Measurements from ENCODE around the gene HDAC7. TPM values are rescaled to one million over a fixed set of nuclear protein-coding genes. Genes with fewer than 3 reads are reported as not detected.

The HDAC7 gene
- total RNA-seq, 1 donor from 2014 or later: 67.9 TPM

DNA sequence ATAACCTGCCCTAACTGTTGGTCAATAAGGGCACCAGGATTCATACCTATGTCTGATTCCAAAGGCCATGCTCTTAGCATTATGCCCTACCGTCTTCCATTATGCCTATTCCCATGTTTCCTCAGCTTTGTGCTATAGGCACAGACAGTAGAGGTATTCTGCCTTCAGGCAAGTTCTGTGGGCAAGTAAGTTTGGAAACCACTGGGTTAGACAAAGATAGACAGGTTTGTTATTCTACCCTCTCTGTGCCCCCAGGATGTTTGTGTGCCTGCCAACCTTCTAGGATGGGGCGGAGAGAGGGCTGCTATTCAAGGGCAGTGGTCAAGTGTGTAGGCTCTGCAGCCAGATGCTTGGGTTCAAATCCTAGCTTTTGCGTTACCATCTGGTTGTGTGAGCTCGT lies 65.6 kb downstream of the HDAC7 start:
- Mint-ChIP-seq H3K4me1 (ENCODE audit: low read depth, unreplicated experiment) (no peaks in the 10 kb centered on the region), H3K27me3 (ENCODE audit: unreplicated experiment) (peaks cover 4% of the 10 kb centered on the region), H3K27ac (ENCODE audit: unreplicated experiment) (no peak overlapping the region), H3K4me3 (ENCODE audit: unreplicated experiment) (no peak overlapping the region), H3K36me3 (ENCODE audit: unreplicated experiment) (no peaks in the 10 kb centered on the region), H3K9me3 (ENCODE audit: unreplicated experiment) (peaks cover 4% of the 10 kb centered on the region)
- no peak for DNase-seq
- TF ChIP-seq, protein P1, sequence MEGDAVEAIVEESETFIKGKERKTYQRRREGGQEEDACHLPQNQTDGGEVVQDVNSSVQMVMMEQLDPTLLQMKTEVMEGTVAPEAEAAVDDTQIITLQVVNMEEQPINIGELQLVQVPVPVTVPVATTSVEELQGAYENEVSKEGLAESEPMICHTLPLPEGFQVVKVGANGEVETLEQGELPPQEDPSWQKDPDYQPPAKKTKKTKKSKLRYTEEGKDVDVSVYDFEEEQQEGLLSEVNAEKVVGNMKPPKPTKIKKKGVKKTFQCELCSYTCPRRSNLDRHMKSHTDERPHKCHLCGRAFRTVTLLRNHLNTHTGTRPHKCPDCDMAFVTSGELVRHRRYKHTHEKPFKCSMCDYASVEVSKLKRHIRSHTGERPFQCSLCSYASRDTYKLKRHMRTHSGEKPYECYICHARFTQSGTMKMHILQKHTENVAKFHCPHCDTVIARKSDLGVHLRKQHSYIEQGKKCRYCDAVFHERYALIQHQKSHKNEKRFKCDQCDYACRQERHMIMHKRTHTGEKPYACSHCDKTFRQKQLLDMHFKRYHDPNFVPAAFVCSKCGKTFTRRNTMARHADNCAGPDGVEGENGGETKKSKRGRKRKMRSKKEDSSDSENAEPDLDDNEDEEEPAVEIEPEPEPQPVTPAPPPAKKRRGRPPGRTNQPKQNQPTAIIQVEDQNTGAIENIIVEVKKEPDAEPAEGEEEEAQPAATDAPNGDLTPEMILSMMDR (IDR thresholded peaks at IDR 0.05; ENCODE audit: partially characterized antibody, unreplicated experiment): no peak

DNA sequence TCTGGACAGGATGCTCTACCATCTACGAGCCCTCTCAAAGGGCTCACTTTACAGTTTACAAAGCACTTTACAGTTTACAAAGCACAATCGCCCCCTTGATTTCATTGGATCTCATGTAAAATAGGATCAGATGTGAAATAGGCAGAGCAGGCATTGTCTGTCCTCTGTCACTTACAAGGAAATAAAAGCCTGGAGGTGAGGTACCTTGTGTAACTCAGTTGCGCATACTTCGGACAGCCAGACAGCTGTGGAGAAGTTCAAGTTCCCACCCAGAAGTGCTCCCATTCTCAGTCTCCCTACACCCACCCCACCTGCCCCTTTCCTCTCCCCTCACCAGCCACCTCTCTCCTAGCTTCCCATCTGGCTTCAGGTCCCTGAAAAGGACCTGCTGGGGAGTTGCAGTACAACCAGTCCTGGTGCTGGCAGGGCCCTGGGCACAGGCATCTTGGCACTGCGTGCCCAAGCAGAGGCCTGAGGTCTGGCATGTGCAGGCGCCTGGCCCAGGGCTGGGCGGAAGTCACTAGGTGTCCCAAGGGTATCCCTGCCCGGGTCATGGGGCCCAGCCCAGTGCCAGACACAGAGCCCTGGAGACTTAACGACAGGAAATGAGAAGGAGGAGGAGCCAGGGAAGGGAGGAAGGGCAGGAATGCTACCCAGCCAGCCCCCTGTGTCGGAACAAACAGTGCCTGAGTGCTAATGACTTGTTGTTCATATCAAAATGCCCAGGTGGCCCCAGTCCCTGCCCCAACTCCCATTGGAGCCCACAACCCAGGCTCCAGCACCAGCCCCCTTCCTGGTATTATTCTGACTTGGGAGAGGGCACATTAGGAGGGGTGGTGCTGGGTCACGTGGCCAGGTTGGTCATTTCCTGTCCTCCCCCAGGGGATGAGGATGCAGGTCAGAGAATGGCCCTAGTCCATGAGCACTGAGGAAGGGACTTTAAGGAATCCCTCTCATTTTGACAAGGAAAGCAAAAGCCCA lies 66.4 kb downstream of the HDAC7 start:
- H3K9me3 Mint-ChIP-seq (ENCODE audit: unreplicated experiment): peaks cover 4% of the 10 kb centered on the region
- no peaks in the 10 kb centered on the region for H3K4me1 Mint-ChIP-seq (ENCODE audit: low read depth, unreplicated experiment)
- TF ChIP-seq, protein P1 (IDR thresholded peaks at IDR 0.05; ENCODE audit: partially characterized antibody, unreplicated experiment): no peak
- DNase-seq: no peak
- no peak overlapping the region for H3K27ac Mint-ChIP-seq (ENCODE audit: unreplicated experiment)
- no peaks in the 10 kb centered on the region for H3K36me3 Mint-ChIP-seq (ENCODE audit: unreplicated experiment)
- H3K4me3 Mint-ChIP-seq (ENCODE audit: unreplicated experiment): no peak overlapping the region
- peaks cover 6% of the 10 kb centered on the region for H3K27me3 Mint-ChIP-seq (ENCODE audit: unreplicated experiment)

DNA sequence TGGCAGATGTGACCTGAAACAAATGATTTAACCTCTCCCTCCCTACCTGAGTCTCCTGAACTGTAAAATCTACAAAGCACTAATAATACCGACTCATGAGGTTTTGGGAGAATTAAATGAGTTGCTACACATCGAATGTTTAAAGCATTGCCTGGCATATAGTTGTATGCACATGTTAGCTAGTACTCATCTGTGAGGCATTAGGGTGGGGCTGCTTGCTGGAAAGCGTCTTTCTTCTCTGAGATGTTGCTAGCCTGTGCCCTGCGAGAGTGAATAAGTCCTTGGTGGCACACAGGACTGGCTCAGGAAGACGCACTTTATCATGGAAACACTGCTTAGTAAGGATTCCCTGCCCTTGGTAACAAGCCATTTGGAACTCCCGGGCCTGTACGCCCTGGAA lies 67.2 kb downstream of the HDAC7 start:
- Mint-ChIP-seq H3K4me3 (ENCODE audit: unreplicated experiment) (no peak overlapping the region), H3K4me1 (ENCODE audit: low read depth, unreplicated experiment) (no peaks in the 10 kb centered on the region), H3K27me3 (ENCODE audit: unreplicated experiment) (peaks cover 6% of the 10 kb centered on the region), H3K36me3 (ENCODE audit: unreplicated experiment) (no peaks in the 10 kb centered on the region), H3K27ac (ENCODE audit: unreplicated experiment) (no peak overlapping the region), H3K9me3 (ENCODE audit: unreplicated experiment) (peaks cover 4% of the 10 kb centered on the region)
- no peak for DNase-seq
- TF ChIP-seq, protein P1 (IDR thresholded peaks at IDR 0.05; ENCODE audit: partially characterized antibody, unreplicated experiment): no peak

DNA sequence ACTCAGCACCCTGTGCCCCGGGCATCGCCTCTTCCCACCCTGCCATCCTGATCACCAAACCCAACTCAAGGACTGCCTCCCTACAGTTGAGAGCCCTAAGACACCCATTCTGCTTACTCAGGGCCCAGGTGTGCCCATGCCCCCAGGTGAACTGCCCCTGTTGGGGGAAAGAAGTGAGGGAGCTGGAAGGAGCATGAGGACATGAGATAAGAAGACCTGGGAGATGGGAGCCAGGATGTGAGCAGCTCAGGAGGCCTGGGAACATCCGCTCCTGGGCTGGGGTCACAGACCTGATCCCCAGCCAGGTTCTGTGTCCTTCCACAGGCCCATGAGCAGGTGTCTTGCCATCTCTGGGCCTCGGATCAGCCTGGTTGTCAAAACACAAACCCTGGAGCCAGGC lies 67.6 kb downstream of the HDAC7 start:
- no peak for DNase-seq
- Mint-ChIP-seq H3K4me3 (ENCODE audit: unreplicated experiment) (no peak overlapping the region), H3K27me3 (ENCODE audit: unreplicated experiment) (peaks cover 4% of the 10 kb centered on the region), H3K36me3 (ENCODE audit: unreplicated experiment) (no peaks in the 10 kb centered on the region), H3K4me1 (ENCODE audit: low read depth, unreplicated experiment) (no peaks in the 10 kb centered on the region), H3K9me3 (ENCODE audit: unreplicated experiment) (peaks cover 2% of the 10 kb centered on the region), H3K27ac (ENCODE audit: unreplicated experiment) (no peak overlapping the region)
- TF ChIP-seq, protein P1 (IDR thresholded peaks at IDR 0.05; ENCODE audit: partially characterized antibody, unreplicated experiment): no peak

DNA sequence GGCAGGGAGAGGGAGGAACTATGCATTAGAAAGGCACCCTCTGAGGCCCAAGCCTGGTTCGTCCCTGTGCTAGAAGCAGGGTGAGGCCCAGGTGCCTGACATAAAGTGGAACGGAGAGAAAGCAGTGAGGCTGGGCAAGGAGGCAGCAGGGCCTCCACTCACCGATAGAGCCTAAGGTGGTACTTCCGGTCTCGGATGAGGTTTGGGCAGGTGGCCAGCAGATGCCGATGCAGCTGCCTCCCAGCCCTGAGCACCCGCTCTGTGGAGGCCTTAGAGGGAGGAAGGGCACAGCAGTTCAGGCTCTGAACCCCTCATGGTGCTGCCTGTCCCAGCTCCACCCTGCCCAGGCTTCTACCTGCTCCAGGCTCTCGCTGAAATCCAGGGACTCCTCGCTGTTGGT lies 68.1 kb downstream of the HDAC7 start:
- Mint-ChIP-seq H3K27ac (ENCODE audit: unreplicated experiment) (no peak overlapping the region), H3K4me3 (ENCODE audit: unreplicated experiment) (no peak overlapping the region), H3K4me1 (ENCODE audit: low read depth, unreplicated experiment) (no peaks in the 10 kb centered on the region), H3K9me3 (ENCODE audit: unreplicated experiment) (peaks cover 3% of the 10 kb centered on the region), H3K27me3 (ENCODE audit: unreplicated experiment) (peaks cover 2% of the 10 kb centered on the region), H3K36me3 (ENCODE audit: unreplicated experiment) (no peaks in the 10 kb centered on the region)
- no peak for DNase-seq
- TF ChIP-seq, protein P1 (IDR thresholded peaks at IDR 0.05; ENCODE audit: partially characterized antibody, unreplicated experiment): no peak

All from glutamatergic neuron (in vitro differentiated cells).